Stimulated activated naive CD4-positive, alpha-beta T cell treated with Interleukin-2 at 50 U/mL for 16 hours (primary cell): Measurements from ENCODE around the gene IZUMO2.

Experiments used
- DNase-seq: peaks from one replicate; lab custom pipeline; 2025; lab: John Stamatoyannopoulos, UW

Gene IZUMO2

DNA sequence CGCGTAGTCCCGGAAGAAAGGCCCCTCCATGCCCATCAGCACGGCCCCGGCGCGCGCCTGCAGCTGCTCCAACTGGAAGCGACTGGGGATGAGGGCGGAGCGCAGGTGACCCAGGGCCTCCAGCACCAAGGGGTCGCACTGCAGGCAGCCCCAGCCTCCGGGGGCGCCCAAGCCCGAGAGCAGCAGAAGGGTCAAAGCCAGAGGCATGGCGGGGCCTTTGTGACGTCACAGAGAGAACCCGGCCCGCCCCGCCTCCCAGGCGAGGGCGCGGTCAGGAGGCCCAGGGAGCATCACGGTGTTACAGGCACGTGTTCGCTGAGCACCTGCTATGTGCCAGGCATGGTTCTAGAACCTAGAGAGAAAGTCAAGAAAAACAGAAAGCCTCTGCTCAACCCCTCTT lies at the start of gene IZUMO2:
Gene IZUMO2 (minus strand): TSS at position 294 of the 400 bp plus-strand sequence. CDS start 87 bp downstream, at position 207.
- no peak for DNase-seq

DNA sequence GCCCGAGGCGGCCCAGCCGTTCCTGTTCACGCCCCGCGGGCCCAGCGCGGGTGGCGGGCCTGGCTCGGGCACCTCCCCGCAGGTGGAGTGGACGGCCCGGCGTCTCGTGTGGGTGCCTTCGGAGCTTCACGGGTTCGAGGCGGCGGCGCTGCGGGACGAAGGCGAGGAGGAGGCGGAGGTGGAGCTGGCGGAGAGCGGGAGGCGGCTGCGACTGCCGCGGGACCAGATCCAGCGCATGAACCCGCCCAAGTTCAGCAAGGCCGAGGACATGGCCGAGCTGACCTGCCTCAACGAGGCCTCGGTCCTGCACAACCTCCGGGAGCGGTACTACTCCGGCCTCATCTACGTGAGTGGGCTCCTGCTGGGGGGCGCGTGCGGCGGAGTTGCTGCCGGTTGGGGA lies 47.3 kb upstream of the IZUMO2 start:
- DNase-seq: no peak

DNA sequence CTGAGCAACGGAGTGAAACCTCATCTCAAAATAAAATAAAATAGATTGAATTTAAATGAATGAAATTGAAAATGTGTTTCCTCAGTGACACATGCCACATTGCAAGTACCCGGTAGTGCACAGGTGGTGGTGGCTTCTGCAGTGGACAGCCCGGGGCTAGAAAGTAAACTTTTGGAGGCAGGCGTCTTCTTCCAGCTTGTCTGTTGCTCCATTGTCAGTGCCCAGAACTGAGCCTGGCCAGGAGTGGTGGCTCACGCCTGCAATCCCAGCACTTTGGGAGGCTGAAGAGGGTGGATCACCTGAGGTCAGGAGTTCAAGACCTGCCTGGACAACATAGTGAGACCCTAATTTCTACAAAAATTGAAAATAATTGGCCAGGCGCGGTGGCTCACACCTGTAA lies 46.0 kb upstream of the IZUMO2 start:
- DNase-seq: no peak

DNA sequence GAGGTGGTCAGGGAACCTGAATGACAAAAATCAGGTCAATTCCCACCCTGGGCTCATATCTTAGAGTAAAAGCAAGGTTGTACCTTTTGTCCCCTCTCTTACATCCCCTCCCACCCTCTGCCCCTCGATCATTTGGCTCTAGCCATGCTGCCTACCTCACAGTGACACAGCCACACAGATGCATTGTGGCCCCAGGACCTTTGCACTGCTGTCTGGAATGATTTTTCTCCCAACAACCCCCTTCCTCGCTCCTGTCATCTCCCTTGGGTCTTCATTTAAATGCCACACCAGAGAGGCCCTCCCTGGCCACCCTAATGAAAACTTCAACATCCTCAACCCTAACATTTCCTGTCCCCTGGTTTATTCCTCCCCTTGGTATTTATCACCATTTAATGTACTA lies 44.6 kb upstream of the IZUMO2 start:
- no peak for DNase-seq

DNA sequence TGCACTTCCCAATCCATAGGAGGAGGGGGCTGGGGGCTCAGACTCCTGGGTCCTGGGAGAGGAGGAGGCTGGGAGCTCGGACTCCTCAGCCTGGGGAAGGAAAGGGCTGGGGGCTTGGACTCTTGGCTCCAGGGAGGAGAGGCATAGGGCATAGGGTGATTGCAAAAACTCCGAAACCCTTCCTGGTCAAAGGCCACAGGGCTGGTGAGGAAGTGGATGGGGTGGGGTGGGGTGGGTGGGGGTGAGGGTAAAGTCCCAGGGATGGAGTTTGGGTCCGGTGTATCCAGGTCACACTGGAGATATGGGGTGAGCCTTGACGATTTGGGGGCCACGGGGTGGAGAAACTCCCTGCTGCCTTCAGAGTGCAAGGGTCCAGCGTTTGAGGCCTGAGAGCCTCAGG lies 43.1 kb upstream of the IZUMO2 start:
- DNase-seq: no peak

DNA sequence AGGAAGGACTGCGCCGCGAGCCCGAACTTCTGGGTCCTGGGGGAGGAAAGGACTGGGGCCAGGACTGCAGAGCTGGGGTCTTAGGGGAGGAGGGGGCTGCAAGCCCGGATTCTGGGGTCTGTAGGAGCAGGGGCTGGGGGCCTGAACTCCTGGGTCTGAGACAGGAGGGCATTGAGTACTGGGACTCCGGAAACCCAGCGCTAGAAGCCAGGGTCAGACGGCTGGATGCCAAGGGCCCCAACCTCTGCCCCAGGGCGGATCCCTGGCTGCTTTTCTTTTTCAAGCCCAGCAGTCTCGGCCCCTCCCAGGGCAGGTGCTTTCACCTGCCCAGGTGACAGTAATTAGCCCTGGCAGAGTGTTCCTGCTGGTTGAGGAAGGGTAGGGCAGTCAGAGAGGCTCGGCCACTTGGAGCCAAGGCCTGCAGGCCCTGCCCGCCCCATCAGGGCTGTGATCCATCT lies 42.6 kb upstream of the IZUMO2 start:
- no peak for DNase-seq

DNA sequence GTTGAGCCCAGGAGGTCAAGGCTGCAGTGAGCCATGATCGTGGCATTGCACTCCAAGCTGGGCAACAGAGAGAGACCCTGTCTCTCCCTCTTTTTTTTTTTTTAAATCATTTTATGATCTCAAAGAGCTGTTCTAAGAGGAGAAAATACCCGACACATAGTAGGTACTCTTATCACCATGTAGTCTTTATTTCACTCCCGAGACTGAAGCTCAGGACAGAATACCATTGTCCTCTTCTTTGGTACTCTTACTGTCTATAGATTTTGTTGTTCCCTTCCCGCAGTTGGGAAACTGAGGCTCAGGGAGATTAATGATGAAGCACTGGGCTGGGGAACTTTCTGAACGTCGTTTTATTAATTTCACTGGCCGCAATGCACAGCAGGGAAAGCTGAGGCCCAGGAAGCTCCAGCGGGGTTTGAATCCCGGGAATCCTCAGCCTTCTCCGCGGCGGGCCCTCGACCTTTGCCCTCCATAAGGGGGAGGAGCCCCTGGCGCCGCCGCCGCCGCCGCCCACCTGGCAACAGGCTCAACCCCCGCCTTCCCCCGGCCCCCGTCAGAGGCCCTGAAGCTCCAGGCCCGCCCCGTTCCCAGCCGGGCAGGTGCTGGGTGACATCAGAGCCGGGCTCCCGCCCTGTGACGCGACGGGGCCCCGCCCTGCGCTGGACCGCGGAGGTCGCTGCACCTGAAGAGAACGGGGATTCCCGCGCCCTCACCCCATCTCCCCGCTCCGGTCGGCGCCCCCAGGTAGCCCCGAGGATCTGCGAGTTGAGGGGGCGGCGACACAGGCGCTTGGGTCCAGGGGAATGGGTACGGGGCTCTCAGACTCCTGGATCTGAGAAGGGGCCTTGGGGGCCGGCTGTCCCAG lies 42.0 kb upstream of the IZUMO2 start:
- DNase-seq: no peak

DNA sequence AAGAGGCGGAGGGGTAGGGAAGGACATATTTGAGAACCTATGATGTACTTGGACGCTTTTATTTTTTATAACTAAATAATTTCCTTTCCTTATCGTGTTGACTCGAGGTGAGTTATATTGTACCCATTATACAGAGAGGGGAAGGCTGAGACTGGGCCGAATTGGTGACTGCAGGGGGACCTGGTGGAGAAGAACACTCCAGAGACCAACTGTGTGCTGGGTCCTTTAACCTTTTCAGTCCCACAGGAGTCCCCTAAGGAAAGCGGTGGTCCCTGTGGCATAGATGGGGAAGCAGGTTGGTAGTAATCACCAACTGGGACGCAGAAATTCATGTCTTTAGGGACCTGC lies 41.0 kb upstream of the IZUMO2 start:
- DNase-seq: no peak

DNA sequence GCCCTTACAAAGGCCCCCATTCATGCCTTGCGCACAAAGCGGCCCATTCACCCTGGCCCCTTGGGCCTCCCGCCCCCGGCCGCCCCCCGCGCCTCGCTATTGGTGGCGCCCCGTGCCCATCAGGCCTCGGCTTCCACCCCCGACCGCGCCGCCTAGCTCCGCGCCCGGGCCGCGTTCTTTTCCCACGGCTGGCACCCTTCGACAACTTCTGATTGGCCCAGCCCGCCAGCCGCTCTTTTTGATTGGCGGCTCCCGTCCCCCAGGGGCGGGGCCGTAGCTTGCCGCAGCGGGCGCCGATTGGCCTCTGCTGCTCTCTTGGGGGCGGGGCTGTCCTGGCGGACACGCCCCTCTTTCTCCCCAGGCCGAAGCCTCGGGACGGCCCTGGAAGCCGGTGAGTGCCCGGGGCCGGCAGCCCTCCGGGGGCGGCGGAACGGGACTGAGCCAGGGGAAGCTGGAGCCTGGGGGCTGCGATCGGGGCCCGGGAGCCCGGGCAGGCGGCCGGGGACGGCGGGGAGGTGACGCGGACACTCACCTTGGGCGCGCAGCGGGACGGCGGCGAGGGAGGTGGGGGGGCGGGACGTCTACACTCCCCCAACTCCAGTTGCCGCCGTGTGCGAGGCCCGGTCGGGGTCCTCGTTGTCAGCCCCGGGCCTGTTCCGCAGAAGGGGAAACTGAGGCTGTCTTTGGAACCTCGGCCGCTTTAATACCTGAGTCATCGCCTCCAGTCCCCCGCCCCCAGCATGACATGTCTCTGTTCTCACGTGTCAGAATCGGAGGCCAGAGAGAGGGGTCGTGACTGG lies 40.4 kb upstream of the IZUMO2 start, which contains the start of gene MYH14:
Gene MYH14 (plus strand): TSS at position 342 of the 800 bp plus-strand sequence. CDS start 6,744 bp downstream, outside the sequence.
- DNase-seq: no peak

DNA sequence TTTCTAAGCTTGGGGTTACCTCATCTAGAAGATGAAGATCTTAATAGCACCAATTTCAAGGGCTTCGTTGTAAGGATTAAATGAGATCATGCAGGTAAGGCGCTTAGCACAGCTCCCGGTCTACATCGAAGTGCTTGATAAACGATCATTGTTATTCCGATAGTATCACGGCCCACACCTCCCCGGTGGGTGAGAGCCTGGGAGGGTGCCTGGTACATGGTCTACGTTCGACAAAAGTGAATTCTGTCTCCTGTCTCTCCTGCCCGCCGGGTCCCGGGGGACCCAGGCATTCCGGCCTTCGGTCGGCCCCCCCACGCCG lies 39.8 kb upstream of the IZUMO2 start:
- DNase-seq: no peak

DNA sequence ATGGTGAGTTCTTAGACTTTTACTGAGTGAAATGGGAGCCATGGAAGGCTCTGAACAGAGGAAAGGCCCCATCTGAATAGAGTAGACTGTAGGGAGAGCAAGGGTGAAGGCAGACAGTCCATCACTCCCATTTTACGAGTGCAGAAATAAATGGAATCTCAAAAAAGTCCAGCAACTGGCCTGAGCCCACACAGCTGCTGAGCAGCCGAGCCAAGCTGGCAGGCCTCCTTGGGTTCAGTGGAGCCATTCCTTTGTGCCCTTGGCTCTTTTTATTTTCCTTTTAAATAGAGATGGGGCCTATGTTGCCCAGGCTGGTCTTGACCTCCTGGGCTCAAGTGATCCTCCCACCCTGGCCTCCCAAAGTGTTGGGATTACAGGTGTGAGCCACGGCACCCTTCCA lies 39.3 kb upstream of the IZUMO2 start:
- no peak for DNase-seq

DNA sequence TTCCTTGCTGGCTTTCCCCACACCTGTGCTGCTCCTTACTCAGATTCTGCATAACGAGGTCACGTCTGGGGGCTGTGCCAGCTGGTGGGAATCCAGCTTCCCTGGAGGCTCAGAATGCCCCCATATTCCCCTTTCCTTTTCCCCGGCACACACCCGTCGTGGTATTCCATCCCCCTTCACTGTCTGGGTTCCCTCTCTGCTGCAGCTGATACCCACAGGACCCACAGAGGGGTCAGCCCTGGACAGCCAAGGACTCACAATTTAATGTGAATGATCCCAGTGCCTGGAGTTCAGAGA lies 36.1 kb upstream of the IZUMO2 start:
- DNase-seq: no peak

DNA sequence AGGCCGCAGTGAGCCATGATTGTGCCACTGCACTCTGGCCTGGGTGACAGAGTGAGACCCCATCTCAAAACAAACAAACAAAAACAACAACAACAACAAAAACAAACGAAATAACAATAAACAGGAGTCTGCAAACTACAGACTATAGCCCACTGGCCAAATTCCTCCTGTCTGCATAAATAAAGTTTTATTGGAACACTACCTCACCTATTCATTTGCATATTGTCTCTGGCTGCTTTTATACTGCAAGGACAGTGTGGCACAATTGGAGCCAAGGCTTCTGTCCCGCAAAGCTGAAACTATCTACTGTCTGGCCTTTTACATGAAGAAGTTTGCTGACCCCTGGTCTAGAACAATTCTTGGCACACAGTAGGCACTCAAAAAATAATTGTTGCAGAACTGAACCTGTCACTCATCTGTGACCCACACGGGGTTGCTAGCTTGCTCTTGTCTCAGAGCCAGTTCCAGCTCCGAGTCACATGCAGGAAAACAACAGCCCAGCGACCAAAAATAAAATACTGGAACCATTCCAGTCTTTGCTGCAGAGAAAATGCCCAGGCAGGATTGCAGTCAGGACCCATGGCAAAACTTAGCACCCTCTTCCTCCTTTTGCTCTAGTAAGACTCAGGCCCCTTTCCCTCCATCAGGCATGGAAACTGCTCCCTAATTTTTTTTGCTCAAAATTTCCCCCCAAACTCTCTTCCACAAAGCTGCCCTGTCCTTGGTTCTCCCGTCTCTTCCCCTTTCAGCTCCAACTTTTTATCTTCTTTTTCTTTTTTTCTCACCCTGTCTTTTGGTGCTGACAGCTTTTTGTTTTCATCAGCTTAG lies 35.6 kb upstream of the IZUMO2 start:
- DNase-seq: no peak

DNA sequence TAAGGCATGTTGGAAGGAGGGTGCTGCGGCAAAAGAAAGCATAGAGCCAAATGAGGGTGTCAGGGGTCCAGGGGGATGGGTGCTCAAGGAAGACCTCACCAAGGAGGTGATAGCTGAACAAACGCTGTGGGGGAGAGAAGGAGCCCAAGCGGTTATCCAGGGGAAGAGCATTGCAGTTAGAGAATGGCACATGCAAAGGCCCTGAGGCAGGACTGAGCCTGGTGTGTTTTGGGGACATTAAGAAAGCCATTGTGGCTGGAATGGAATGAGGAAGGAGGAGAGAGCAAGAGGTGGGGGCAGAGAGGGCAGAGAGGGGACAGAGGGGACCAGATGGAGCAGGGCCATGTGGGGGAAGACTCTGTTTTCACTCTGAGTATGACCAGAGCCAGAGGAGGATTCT lies 34.3 kb upstream of the IZUMO2 start:
- DNase-seq: no peak

DNA sequence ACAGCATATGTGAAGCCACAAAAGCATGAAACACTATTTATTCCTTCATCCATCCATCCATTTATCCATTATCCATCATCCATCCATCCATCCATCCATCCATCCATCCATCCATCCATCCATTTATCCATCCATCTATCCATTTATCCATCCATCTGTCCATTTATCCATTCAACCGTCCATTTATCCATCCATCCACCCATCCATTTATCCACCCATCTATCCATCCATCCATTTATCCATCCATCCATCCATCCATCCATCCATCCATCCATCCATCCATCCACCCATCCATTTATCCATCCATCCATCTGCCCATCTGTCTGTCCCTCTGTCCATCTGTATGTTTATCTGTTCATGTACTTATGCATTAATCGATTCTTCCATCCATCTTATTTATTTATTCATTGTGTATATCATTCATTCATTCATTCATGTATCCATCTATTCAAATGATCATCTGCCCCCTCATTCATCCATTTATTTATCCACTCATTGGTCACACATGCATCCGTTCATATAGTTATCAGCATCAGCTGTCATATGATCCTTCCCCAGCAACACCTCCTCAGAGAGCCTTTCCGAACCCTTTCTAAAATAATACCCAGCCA lies 33.3 kb upstream of the IZUMO2 start:
- no peak for DNase-seq

DNA sequence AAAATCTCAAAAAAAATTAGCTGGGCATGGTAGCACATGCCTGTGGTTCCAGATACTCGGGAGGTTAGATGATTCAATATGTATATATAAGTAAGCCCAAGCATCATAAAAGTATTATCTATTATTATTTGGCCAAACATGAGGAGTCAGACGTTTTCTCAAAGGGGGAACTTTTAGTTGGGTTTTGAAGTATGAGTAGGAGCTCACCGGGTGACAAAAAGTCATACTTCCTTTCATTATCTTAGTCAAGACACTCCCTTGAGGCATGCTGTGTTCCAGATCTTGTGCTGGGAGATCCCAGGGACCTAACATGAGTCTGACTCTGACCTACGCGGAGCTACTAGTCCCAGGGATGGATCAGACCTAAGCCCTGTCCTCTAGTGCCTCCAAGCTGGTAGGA lies 32.1 kb upstream of the IZUMO2 start:
- DNase-seq: no peak

DNA sequence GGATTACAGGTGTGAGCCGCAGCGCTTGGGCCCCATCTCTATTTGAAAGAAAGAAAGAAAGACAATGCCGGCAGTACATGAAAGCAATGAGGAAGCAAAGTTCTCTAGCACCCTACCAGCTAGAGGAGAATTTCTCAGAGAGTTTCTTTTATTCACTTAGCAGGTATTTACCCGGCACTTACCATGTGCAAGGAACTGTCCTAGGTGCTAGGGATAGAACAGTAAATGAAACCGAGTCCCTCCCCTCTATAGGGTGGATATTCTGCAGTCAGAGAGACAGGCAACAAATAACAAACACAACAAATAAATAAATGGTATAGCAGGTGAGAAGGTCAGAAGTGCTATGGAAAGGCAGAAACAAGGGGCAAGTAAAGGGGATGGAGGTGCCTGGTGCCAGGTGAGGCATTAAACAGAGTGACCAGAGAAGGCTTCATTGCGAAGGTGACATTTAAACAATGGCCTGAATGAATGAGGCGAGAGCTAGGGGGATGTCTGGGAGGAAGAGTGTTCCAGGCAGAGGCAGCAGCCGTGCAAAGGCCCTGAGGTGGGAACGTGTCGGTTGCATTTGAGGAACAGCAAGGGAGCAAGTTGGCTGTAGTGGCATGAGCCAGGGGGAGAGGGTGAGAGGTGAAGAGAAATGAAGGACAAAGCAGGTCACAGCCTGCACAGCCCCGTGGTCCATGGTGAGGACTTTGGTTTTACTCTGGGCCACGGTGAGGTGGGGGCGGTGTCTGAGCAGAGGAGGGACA lies 29.6 kb upstream of the IZUMO2 start:
- no peak for DNase-seq

DNA sequence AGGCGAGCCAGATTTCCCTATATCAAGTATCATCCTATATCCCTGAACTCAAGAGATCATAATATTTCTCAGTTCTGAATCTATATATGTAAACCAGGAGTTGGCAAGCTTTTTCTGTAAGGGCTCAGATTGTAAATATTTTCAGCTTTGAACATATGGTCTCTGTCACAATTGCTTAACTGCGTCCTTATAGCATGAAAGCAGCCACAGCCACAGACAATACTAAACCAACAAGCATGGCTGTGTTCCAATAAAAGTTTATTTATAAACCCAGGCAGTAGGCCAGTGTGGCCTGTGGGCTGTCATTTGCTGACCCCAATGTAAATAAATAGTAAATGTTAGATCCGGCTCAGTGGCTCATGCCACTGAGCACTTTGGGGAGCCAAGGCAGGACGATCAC lies 28.1 kb upstream of the IZUMO2 start:
- no peak for DNase-seq

DNA sequence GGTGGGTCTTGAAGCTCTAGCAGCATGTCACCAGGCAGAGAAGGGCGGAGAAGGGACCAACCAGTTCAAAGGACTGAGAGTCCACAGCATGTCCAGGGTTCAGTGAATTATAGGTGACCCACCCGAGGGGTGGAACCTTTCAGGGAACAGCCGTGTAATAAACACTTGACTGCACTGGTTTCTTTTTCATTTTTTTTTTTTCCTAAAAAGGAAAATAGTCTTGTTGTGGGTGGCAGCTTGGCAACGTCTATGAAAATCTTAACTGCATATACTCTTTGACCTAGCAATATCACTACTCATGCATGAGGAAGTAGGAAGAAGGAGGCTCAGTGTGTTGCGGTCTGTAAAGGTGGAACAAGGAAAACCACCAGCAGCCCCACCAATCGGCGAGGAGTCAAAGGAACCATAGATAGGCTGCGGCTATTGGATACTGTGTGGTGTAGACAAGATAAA lies 27.4 kb upstream of the IZUMO2 start:
- no peak for DNase-seq

DNA sequence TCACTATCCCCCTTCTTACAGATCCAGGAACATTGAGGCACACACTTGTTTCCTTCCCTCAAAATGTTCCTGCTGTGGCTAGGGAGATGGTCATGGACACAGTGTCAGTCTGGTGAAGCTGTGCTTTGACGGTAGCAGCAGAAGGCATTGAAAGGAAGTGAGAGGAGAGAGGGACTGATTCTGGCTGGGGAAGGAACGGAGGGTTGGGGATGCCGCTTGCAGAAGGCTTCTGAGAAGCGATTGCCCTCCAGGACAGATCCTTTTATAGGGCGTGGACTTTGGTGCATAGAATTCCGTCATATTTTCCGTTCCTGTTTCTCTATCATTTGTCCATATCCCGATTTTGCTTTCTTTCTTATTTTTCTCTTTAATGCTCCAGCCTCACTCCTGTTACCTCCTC lies 26.2 kb upstream of the IZUMO2 start:
- no peak for DNase-seq

DNA sequence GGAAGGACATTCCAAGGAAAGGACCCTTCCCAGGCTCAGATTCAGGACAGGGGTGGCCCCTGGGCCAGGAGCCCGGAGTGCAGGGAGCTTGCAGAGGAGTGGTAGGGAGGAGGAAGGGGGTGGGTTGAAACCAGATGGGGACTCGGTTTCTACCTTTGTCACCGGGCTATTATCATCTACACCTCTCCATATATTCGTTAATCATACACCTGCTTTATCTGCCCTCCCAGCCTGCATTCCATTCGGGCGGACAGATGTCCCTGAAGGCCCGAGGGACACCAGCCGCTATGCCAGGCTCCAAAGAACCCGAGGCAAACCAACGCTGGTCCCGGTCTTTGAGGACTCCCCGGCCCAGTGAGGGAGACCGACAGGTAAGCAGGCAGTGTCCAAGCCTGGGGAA lies 24.9 kb upstream of the IZUMO2 start:
- no peak for DNase-seq
